LNCAP (cell line): ENCODE results near the gene FN1.

Experiments used
- TF ChIP-seq, protein P1 (sequence below): fragments of 450-650 bp; IDR thresholded peaks from 2 replicates; pipeline ENCODE4 v1.5.1; 2017; ENCODE audit warnings: mild to moderate bottlenecking

FN1 gene

DNA sequence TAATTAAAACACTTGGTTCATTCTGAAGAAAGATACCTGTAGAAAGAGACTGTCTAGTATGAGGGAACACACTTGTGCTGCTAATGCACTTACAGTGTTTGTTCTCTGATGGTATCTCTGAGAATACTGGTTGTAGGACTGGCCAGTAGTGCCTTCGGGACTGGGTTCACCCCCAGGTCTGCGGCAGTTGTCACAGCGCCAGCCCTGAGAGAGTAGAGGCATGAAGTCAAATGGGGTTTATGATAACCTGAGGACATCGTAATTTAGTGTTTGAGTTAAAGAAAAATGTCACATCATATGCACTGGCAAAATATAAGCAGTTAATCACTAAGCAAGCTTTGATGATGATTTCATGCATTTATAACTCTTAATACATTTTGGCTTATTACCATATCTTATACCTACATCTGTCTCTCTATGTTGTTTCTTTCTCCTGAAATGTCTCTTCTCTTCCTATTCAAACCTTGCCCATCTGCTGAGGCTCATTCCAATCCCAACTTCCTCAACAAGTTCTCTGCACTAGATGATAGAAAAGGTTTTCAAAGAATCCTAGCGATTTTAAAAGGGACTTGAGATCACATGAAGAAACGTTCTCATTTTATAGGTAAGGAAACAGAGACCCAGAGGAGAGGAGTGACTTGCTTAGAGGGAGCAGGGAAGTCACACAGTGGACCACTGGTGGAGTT is 73.8 kb downstream of the FN1 start:
- TF ChIP-seq, protein P1, sequence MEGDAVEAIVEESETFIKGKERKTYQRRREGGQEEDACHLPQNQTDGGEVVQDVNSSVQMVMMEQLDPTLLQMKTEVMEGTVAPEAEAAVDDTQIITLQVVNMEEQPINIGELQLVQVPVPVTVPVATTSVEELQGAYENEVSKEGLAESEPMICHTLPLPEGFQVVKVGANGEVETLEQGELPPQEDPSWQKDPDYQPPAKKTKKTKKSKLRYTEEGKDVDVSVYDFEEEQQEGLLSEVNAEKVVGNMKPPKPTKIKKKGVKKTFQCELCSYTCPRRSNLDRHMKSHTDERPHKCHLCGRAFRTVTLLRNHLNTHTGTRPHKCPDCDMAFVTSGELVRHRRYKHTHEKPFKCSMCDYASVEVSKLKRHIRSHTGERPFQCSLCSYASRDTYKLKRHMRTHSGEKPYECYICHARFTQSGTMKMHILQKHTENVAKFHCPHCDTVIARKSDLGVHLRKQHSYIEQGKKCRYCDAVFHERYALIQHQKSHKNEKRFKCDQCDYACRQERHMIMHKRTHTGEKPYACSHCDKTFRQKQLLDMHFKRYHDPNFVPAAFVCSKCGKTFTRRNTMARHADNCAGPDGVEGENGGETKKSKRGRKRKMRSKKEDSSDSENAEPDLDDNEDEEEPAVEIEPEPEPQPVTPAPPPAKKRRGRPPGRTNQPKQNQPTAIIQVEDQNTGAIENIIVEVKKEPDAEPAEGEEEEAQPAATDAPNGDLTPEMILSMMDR, result no peak

DNA sequence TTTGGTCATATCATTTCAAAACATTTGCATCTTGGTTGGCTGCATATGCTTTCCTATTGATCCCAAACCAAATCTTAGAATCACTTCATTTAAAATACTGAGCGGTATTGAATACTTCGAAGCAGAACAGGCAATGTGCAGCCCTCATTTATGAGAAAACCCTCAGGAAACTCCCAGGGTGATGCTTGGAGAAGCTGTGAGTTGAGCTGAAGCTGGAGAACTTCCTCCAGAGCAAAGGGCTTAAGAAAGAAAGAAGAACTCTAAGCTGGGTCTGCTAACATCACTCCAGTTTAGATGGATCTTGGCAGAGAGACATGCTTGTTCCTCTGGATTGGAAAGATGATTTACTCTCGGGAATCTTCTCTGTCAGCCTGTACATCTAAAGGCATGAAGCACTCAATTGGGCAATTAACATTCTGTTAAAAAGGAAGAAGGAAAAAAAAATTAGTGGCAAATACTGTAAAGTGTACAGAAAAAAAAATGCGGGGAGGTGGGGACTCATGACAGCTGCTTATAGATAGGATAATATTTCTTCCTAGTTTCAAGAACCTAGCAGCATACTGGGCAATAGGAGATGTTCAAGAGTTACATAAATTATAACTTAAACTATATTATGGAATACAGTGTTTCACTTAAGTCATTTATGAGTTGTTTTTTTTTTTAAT is 74.5 kb downstream of the FN1 start:
- TF ChIP-seq, protein P1, result no peak

DNA sequence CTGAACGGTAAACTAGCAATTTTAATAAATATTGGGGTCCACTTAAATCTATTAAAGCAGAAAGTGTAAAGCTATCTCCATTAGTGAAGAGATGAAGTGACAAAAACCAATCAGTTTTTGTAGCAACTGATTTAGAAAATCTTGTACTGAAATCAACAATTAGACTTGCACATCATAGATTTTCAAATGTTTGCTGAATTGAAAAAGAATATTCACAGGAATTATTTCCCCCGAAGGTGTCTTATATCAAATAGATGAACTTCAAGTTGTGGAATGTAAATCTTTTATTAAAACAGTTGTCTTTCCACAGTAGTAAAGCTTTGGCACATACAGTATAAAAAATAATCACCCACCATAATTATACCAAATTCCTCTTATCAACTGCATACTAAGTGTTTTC is 75.3 kb downstream of the FN1 start:
- TF ChIP-seq, protein P1, result no peak

DNA sequence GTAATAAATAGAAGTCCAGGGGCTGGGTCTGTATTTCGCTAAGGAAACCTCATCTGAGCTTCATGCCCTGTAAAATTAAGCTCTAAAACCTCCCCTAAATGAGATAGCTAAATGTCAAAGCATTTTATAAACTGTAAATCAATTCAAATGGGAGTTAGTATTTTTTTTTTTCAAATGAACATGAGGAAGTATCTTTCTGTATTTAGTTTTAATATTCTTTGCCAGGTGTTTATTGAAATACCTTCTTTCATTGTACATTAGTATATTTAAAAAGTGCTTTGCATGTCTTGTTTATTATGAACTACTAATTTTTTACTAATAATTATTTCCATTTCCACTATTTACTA is 76.3 kb downstream of the FN1 start:
- TF ChIP-seq, protein P1, result no peak

DNA sequence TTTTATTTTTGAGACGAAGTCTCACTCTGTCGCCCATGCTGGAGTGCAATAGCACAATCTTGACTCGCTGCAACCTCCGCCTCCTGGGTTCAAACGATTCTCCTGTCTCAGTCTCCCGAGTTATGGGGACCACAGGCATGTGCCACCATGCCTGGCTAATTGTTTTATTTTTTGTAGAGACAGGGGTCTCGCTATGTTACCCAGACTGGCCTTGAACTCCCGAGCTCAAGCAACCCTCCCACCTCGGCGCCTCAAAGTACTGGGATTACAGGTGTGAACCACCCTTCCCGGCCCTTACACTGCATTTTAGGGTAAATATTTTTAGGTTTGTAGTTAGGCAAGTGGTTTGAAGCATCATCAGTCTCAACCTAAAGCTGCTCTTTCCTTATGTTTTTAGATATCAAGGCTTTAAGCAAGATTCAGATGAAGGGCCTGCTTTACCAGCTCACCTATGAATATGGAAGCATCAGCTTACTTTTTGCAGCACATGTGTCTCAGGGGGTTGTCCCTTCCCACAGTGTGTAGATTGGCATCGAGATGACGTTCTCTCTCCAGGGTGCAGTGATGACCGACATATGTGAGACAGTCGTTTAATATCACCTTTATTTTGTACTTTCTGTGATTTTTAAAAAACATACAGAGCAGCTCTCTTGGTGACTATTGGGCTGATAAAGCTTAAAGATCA is 76.8 kb downstream of the FN1 start:
- TF ChIP-seq, protein P1, result no peak

DNA sequence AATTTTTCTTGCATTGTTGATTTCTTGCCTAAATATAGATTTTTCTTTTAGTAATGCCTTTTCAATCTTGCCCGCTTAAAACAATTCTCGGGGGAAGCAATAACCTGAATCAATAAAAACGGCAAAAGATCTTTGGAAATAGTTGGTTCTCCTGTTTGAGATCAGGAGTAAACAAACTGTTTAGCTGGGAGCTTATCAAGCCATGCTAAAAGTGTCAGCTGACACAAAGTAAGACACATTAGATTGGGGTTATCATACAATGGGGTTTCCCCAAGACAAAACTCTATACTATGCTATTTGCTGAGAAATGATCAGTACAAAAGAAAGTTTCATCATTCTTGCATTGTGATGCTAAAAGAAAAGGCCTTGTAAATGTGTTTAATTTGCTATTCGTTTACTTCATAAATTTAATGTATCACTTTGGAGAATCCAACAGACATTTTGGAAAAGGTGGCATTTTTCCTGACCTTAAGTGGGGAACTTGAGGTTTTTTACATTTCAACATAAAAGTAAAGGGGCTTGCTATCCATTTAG is 77.5 kb downstream of the FN1 start:
- TF ChIP-seq, protein P1, result no peak

DNA sequence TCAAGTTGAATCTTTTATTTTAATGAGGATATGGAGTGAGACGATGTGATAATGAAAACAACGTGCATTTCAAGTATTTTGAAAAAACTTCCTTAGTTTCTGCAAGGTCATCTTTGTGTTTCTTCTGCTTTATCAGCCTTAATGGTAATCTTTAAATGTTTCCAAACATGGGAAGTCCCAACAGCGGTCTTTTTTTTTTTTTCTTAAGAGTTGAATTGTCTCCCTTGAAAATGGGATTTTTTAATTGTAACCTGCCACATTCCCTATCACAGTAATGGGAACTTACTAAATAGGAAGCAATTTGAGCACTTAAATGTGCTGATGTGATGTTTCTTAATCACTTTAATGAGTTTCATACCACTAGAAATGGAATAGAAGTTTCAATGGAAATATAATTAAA is 78.2 kb downstream of the FN1 start:
- TF ChIP-seq, protein P1, result no peak
